GM23338 (cell line): Measurements from ENCODE around the gene DCAF6. TPM values are rescaled to one million over a fixed set of nuclear protein-coding genes. Genes with fewer than 3 reads are reported as not detected.

Source experiments
- ATAC-seq: fragments of 200-7000 bp; cut with Tn5 transposase; 3 replicates; pipeline ENCODE4 v1.9.1; 2020
- DNase-seq: peaks from one replicate; pipeline ENCODE4 v3.0.0-alpha.2; 2015; ENCODE audit warnings: low spot score
- H2AFZ ChIP-seq: fragments of 200-600 bp; sonication (generic); 2 replicates; pipeline ENCODE4 v1.8.0; 2016; ENCODE audit warnings: antibody characterized with exemption, mild to moderate bottlenecking, moderate library complexity
- H3F3A ChIP-seq: fragments of 200-600 bp; sonication (generic); replicated peaks from 2 replicates; pipeline ENCODE4 v1.8.0; 2017; ENCODE audit warnings: antibody characterized with exemption, mixed run types, low read depth
- H3K27ac ChIP-seq: fragments of 200-600 bp; sonication (generic); 2 replicates; pipeline ENCODE4 v1.6.1; 2016; ENCODE audit warnings: low read depth
- H3K27me3 ChIP-seq: fragments of 200-600 bp; sonication (generic); 2 replicates; pipeline ENCODE4 v1.8.0; 2016; ENCODE audit warnings: mild to moderate bottlenecking, mixed run types, moderate library complexity; ENCODE audit not compliant: insufficient read depth
- H3K36me3 ChIP-seq: fragments of 200-600 bp; sonication (generic); 2 replicates; pipeline ENCODE4 v1.8.0; 2016; ENCODE audit warnings: mild to moderate bottlenecking; ENCODE audit not compliant: insufficient read depth
- H3K4me1 ChIP-seq: fragments of 200-600 bp; sonication (generic); 2 replicates; pipeline ENCODE4 v1.8.0; 2016; ENCODE audit warnings: mild to moderate bottlenecking, moderate library complexity; ENCODE audit not compliant: insufficient read depth
- H3K4me2 ChIP-seq: fragments of 200-600 bp; sonication (generic); 2 replicates; pipeline ENCODE4 v1.7.1; 2017; ENCODE audit warnings: mixed run types
- H3K4me3 ChIP-seq: fragments of 200-600 bp; sonication (generic); 2 replicates; pipeline ENCODE4 v1.6.1; 2016; ENCODE audit warnings: mixed run types
- H3K79me2 ChIP-seq: fragments of 200-600 bp; sonication (generic); replicated peaks from 2 replicates; pipeline ENCODE4 v1.8.0; 2017; ENCODE audit warnings: mild to moderate bottlenecking; ENCODE audit not compliant: insufficient read depth
- H3K9me2 ChIP-seq: fragments of 200-600 bp; sonication (generic); 2 replicates; pipeline ENCODE4 v1.8.0; 2017; ENCODE audit not compliant: insufficient read depth
- H4K20me1 ChIP-seq: fragments of 200-600 bp; sonication (generic); replicated peaks from 2 replicates; pipeline ENCODE4 v1.8.0; 2017; ENCODE audit warnings: mild to moderate bottlenecking; ENCODE audit not compliant: insufficient read depth
- H3K27ac Mint-ChIP-seq: 2 replicates; pipeline ENCODE4 v1.8.0; 2020; ENCODE audit warnings: inconsistent platforms, mild to moderate bottlenecking, moderate library complexity, mixed read lengths
- H3K27me3 Mint-ChIP-seq: 3 replicates; pipeline ENCODE4 v1.8.0; 2022; ENCODE audit warnings: low read depth, mild to moderate bottlenecking, moderate library complexity, mixed read lengths, inconsistent platforms; ENCODE audit not compliant: insufficient read depth, poor library complexity
- H3K36me3 Mint-ChIP-seq: 3 replicates; pipeline ENCODE4 v1.8.0; 2021; ENCODE audit warnings: low read depth, mild to moderate bottlenecking, inconsistent platforms, moderate library complexity, mixed read lengths
- H3K4me1 Mint-ChIP-seq: 3 replicates; pipeline ENCODE4 v1.8.0; 2020; ENCODE audit warnings: mild to moderate bottlenecking, inconsistent platforms, mixed read lengths
- H3K4me3 Mint-ChIP-seq: 3 replicates; pipeline ENCODE4 v1.8.0; 2021; ENCODE audit warnings: moderate library complexity, mild to moderate bottlenecking, inconsistent platforms, mixed read lengths
- H3K9me3 Mint-ChIP-seq: 3 replicates; pipeline ENCODE4 v1.8.0; 2020; ENCODE audit warnings: moderate library complexity, mild to moderate bottlenecking, inconsistent platforms, mixed read lengths
- CTCF ChIP-seq, 2 experiments: fragments of 200-600 bp in 1 of 2; sonication (generic) in 1 of 2; conservative IDR thresholded peaks; 2 replicates each; pipeline versions ENCODE4 v1.5.1 to v1.6.1; 2016 to 2017; ENCODE audit warnings: antibody characterized with exemption in 2 of 2, low read depth in 2 of 2, mild to moderate bottlenecking in 2 of 2, moderate library complexity in 1 of 2
- EZH2 ChIP-seq: fragments of 200-600 bp; sonication (generic); IDR thresholded peaks from one replicate; pipeline ENCODE4 v1.8.0; 2017; ENCODE audit warnings: antibody characterized with exemption, mild to moderate bottlenecking, low read depth; ENCODE audit not compliant: unreplicated experiment
- NANOG ChIP-seq: IDR thresholded peaks from 2 replicates; pipeline ENCODE4 v1.6.1; 2016; ENCODE audit warnings: antibody characterized with exemption, borderline replicate concordance
- POLR2AphosphoS5 ChIP-seq: IDR thresholded peaks from 2 replicates; pipeline ENCODE4 v1.6.1; 2016; ENCODE audit warnings: antibody characterized with exemption, low read depth
- STAT1 ChIP-seq: IDR thresholded peaks from one replicate; pipeline ENCODE4 v1.6.1; 2016; ENCODE audit warnings: antibody characterized with exemption; ENCODE audit not compliant: unreplicated experiment
- ZNF114 ChIP-seq: fragments of 250-450 bp; sonication (Bioruptor Pico); IDR thresholded peaks from 2 replicates; pipeline ENCODE4 v1.5.0; 2020; ENCODE audit warnings: mild to moderate bottlenecking, moderate library complexity
- ZNF462 ChIP-seq: fragments of 250-450 bp; sonication (Bioruptor Pico); IDR thresholded peaks from 2 replicates; pipeline ENCODE4 v1.5.0; 2020; ENCODE audit warnings: mild to moderate bottlenecking, moderate library complexity
- polyA plus RNA-seq: library from polyadenylated mRNA; unstranded; fragments of >200 nt; fragmentation: Nextera tagmentation; extraction: Ambion mirVana; gene quantifications from 2 replicates; pipeline ENCODE4 v1.2.1, GENCODE V29; 2016
- total RNA-seq: library from RNA; depleted of rRNA; stranded (reverse); fragments of >200 nt; shearing (Covaris generic); gene quantifications from 2 replicates; pipeline ENCODE4 v1.2.3, GENCODE V29; 2014

DCAF6 gene
- total and polyA plus RNA-seq, 2 experiments from 2014 or later, result 18.6 to 27.3 TPM

- no peak for TF ChIP-seq CTCF (conservative IDR thresholded peaks at IDR 0.05; ENCODE audit: low read depth in 2 of 2)
Measured at GRCh38 chr1:168065506-168065905, 129.0 kb downstream of the DCAF6 start (continued).

GRCh38 chr1:168069384-168069783 lies 132.9 kb downstream of the DCAF6 start:
- Histone ChIP-seq H3F3A (no peaks in the 10 kb centered on the region), H2AFZ (no peak overlapping the region), H3K4me2 (no peak overlapping the region), H4K20me1 (no peaks in the 10 kb centered on the region), H3K36me3 (peaks cover 40% of the 10 kb centered on the region; the same call in 1 of the 2 replicates), H3K4me1 (no peaks in the 10 kb centered on the region), H3K27ac (no peak overlapping the region), H3K4me3 (no peak overlapping the region), H3K9me2 (no peaks in the 10 kb centered on the region), H3K27me3 (no peaks in the 10 kb centered on the region), H3K79me2 (no peaks in the 10 kb centered on the region)
- H3K4me3 Mint-ChIP-seq, result no peak overlapping the region
- H3K27me3 Mint-ChIP-seq, result no peaks in the 10 kb centered on the region
- H3K36me3 Mint-ChIP-seq, result peaks cover 19% of the 10 kb centered on the region
- H3K9me3 Mint-ChIP-seq, result no peaks in the 10 kb centered on the region
- ATAC-seq, result no peak
- DNase-seq, result no peak
- H3K4me1 Mint-ChIP-seq, result no peaks in the 10 kb centered on the region
- no peak overlapping the region for H3K27ac Mint-ChIP-seq
- TF ChIP-seq EZH2 (no peak), NANOG (no peak), ZNF462 (no peak), STAT1 (no peak), POLR2AphosphoS5 (no peak), ZNF114 (CRISPR knock-in tag) (no peak), CTCF (conservative IDR thresholded peaks at IDR 0.05; ENCODE audit: low read depth in 2 of 2) (no peak)
